ENCODE results near the gene POLR2I.

DNA sequence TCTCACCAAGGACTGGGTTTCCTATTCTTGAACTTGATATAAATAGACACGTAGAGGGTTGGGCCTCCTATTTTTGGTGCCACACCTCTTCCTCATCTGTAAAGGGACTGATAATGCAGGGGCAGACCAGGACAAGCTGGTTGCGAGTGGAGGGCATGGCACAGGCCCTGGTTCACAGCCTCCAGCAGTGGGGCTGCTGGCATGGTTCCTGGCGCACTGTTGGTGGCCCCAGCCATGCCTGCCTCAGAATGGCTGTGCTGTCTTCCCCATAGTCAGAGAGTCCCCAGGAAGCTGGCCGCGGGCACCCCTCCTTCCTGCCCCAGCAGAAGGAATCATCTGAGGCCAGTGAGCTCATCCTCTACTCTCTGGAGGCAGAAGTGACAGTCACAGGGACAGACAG is 14.2 kb downstream of the POLR2I start:
- TF ChIP-seq, protein P1, sequence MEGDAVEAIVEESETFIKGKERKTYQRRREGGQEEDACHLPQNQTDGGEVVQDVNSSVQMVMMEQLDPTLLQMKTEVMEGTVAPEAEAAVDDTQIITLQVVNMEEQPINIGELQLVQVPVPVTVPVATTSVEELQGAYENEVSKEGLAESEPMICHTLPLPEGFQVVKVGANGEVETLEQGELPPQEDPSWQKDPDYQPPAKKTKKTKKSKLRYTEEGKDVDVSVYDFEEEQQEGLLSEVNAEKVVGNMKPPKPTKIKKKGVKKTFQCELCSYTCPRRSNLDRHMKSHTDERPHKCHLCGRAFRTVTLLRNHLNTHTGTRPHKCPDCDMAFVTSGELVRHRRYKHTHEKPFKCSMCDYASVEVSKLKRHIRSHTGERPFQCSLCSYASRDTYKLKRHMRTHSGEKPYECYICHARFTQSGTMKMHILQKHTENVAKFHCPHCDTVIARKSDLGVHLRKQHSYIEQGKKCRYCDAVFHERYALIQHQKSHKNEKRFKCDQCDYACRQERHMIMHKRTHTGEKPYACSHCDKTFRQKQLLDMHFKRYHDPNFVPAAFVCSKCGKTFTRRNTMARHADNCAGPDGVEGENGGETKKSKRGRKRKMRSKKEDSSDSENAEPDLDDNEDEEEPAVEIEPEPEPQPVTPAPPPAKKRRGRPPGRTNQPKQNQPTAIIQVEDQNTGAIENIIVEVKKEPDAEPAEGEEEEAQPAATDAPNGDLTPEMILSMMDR (tag by site-specific recombination; IDR thresholded peaks at IDR 0.05), result no peak
- no peak for TF ChIP-seq ATF2 (tag by site-specific recombination; IDR thresholded peaks at IDR 0.05; ENCODE audit: low read depth)
- no peak for TF ChIP-seq KLF1 (tag by site-specific recombination; IDR thresholded peaks at IDR 0.05)
- no peak for TF ChIP-seq ZFP41 (tag by site-specific recombination; IDR thresholded peaks at IDR 0.05; ENCODE audit: borderline replicate concordance)
- no peak for TF ChIP-seq GLI4 (tag by site-specific recombination; IDR thresholded peaks at IDR 0.05)
- TF ChIP-seq, protein P2, sequence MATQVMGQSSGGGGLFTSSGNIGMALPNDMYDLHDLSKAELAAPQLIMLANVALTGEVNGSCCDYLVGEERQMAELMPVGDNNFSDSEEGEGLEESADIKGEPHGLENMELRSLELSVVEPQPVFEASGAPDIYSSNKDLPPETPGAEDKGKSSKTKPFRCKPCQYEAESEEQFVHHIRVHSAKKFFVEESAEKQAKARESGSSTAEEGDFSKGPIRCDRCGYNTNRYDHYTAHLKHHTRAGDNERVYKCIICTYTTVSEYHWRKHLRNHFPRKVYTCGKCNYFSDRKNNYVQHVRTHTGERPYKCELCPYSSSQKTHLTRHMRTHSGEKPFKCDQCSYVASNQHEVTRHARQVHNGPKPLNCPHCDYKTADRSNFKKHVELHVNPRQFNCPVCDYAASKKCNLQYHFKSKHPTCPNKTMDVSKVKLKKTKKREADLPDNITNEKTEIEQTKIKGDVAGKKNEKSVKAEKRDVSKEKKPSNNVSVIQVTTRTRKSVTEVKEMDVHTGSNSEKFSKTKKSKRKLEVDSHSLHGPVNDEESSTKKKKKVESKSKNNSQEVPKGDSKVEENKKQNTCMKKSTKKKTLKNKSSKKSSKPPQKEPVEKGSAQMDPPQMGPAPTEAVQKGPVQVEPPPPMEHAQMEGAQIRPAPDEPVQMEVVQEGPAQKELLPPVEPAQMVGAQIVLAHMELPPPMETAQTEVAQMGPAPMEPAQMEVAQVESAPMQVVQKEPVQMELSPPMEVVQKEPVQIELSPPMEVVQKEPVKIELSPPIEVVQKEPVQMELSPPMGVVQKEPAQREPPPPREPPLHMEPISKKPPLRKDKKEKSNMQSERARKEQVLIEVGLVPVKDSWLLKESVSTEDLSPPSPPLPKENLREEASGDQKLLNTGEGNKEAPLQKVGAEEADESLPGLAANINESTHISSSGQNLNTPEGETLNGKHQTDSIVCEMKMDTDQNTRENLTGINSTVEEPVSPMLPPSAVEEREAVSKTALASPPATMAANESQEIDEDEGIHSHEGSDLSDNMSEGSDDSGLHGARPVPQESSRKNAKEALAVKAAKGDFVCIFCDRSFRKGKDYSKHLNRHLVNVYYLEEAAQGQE (tag by site-specific recombination; IDR thresholded peaks at IDR 0.05), result no peak
- TF ChIP-seq ZNF776 (tag by site-specific recombination; IDR thresholded peaks at IDR 0.05; ENCODE audit: borderline replicate concordance), result no peak
